Retinal pigment epithelial cell (primary cell): ENCODE results near the gene ABCB1.

Experiments
- DNase-seq: peaks from one replicate; pipeline ENCODE4 v3.0.0-alpha.2; 2010; ENCODE audit warnings: low read depth
- H3K4me3 ChIP-seq: 2 replicates; pipeline ENCODE4 v1.5.1; 2011; ENCODE audit warnings: mild to moderate bottlenecking, low read length, control low read depth, moderate library complexity
- TF ChIP-seq, protein P1 (sequence below): conservative IDR thresholded peaks from 2 replicates; pipeline ENCODE4 v1.5.1; 2011; ENCODE audit warnings: low read depth, low read length, control low read depth, inconsistent platforms

Gene ABCB1

GRCh38 chr7:87494454-87494853 is 106.2 kb downstream of the ABCB1 start:
- H3K4me3 ChIP-seq: no peak overlapping the region
- TF ChIP-seq, protein P1, sequence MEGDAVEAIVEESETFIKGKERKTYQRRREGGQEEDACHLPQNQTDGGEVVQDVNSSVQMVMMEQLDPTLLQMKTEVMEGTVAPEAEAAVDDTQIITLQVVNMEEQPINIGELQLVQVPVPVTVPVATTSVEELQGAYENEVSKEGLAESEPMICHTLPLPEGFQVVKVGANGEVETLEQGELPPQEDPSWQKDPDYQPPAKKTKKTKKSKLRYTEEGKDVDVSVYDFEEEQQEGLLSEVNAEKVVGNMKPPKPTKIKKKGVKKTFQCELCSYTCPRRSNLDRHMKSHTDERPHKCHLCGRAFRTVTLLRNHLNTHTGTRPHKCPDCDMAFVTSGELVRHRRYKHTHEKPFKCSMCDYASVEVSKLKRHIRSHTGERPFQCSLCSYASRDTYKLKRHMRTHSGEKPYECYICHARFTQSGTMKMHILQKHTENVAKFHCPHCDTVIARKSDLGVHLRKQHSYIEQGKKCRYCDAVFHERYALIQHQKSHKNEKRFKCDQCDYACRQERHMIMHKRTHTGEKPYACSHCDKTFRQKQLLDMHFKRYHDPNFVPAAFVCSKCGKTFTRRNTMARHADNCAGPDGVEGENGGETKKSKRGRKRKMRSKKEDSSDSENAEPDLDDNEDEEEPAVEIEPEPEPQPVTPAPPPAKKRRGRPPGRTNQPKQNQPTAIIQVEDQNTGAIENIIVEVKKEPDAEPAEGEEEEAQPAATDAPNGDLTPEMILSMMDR: no peak
- no peak for DNase-seq

GRCh38 chr7:87483131-87483530 is 117.6 kb downstream of the ABCB1 start:
- TF ChIP-seq, protein P1: no peak
- H3K4me3 ChIP-seq: no peak overlapping the region
- no peak for DNase-seq

- H3K4me3 ChIP-seq: no peak overlapping the region
- TF ChIP-seq, protein P1: no peak
- DNase-seq: no peak
These were observed 118.6 kb downstream of the ABCB1 start for GRCh38 chr7:87482115-87482514.

DNA sequence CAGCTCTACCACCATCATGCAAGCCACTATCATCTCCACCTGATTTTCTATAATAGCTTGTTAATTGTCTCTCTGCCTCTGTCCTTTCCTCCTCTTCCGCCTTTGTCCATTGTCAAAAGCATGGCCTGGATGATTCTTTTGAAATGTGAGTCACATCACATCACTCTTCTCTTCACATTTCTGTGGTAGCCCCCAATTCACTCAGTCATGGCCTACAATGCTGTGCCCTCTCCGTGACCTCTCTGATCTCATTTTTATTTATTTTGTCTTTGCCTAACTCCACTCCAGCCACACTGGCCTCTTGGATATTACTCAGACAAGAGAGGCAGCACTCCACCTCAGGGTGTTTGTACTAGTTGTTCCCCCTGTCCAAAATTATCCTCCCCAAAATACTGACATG is 120.3 kb downstream of the ABCB1 start:
- TF ChIP-seq, protein P1: no peak
- H3K4me3 ChIP-seq: no peak overlapping the region
- DNase-seq: no peak

DNA sequence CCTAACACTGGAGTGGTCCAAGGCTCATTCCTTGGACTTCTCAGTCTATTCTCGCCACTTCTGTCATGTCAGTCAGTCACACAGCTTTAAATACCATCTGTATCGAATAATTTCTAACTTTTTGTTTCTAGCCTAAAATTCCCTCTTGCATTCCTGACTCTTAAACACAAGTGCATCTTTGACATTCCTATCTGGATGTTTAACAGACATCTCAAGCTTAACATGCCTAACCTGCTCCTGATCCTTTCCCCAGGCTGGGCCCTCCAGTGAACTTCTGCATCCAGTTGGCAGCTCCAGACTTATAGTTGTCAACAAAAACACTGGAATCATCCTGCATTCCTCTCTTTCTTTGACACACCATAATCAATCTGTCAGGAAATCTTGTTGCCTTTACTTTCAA is 120.7 kb downstream of the ABCB1 start:
- TF ChIP-seq, protein P1: no peak
- no peak for DNase-seq
- no peak overlapping the region for H3K4me3 ChIP-seq

DNA sequence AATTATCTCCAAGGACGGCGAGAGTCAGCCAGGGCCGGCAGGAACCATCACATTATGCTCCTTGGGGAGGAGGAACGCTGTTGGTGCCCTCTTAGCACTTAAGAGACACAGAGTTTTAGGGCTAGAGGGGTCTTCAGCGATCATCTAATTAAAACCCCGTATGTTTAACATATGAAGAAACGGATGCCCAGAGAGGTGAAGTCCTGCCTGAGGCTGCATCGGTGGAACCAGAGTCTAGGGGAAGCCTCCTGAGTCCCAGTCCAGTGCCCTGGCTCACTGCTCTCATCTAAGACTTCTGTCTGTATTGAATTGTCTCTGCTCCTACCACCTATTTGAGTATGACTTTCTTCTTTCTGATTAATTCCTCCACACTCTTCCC is 124.5 kb downstream of the ABCB1 start:
- no peak overlapping the region for H3K4me3 ChIP-seq
- DNase-seq: no peak
- TF ChIP-seq, protein P1: no peak

- peak within 1 kb of the TSS; percentile 41 for H3K4me3 ChIP-seq
- TF ChIP-seq, protein P1: no peak
- DNase-seq: no peak
These were observed 125.1 kb downstream of the ABCB1 start, which contains the start of gene ABCB4 for GRCh38 chr7:87475359-87476178. ABCB4 (minus strand) TSS chr7:87475680; CDS start chr7:87475465, 215 bp downstream.
